ENCODE measurements around the gene RPTOR. TPM values are rescaled to one million over a fixed set of nuclear protein-coding genes. Genes with fewer than 3 reads are reported as not detected.

RPTOR gene
- total and polyA plus RNA-seq, 10 of the 15 experiments (the other 5 are each of a cell fraction or from before 2014, with no cell fraction given) = 0.18 to 32.1 (median 7.8) TPM

GRCh38 chr17:80766290-80766855 lies 221.7 kb downstream of the RPTOR start (continued):
- TF ChIP-seq REST (IDR thresholded peaks at IDR 0.05; ENCODE audit: low read depth, low read length) = no peak
- TF ChIP-seq MYB (IDR thresholded peaks at IDR 0.05; ENCODE audit: borderline replicate concordance, low read depth, low read length) = no peak
- TF ChIP-seq ELK1 (IDR thresholded peaks at IDR 0.05; ENCODE audit: low read depth, low read length) = no peak

GRCh38 chr17:80768389-80768788 lies 223.8 kb downstream of the RPTOR start:
- no peaks in the 10 kb centered on the region for H3K27me3 ChIP-seq (replicated peaks in 1 of 2; ENCODE audit: control insufficient read depth in 2 of 2, insufficient read depth in 2 of 2, low read length in 1 of 2)
- TF ChIP-seq SREBF1 (IDR thresholded peaks at IDR 0.05; ENCODE audit: low read length) = no peak
- no peak for TF ChIP-seq ATF7 (IDR thresholded peaks at IDR 0.05; ENCODE audit: low read depth)
- no peak for TF ChIP-seq MTA3 (IDR thresholded peaks at IDR 0.05; ENCODE audit: borderline replicate concordance, low read length)
- TF ChIP-seq FOXM1 (IDR thresholded peaks at IDR 0.05; ENCODE audit: low read depth, low read length) = no peak
- no peak for TF ChIP-seq STAT1 (conservative IDR thresholded peaks at IDR 0.05)
- TF ChIP-seq ATF2 (IDR thresholded peaks at IDR 0.05; ENCODE audit: low read length) = no peak
- H3K79me2 ChIP-seq (ENCODE audit: control insufficient read depth, insufficient read depth, low read length) = no peaks in the 10 kb centered on the region
- ChIA-PET SMC1A (ENCODE audit: uncharacterized antibody, unreplicated experiment) (no interaction called here), POLR2A (no interaction called here), RAD21 (ENCODE audit: unreplicated experiment) (no interaction called here), CTCF (no interaction called here)
- in situ Hi-C loops (cut with MboI) (no loop called here), intact Hi-C loops (cut with micrococcal nuclease; ENCODE audit: unreplicated experiment) (no loop called here)
- no TSS peak for BruUV-seq (replicated peaks)
- no peak overlapping the region for H2AFZ ChIP-seq (ENCODE audit: control insufficient read depth, low read depth, low read length)
- H3K36me3 ChIP-seq (ENCODE audit: control insufficient read depth in 2 of 2, insufficient read depth in 2 of 2, low read length in 1 of 2) = peaks cover 4% of the 10 kb centered on the region in 2 experiments; a peak in 3 of 4 replicates
- DNase-seq (ENCODE audit: low read depth, low spot score) (no peak), ATAC-seq (no peak), FAIRE-seq (no peak)
- WGBS (ENCODE audit: insufficient coverage, insufficient replicate concordance, low lambda C conversion rate, missing lambda C conversion rate) = 81% methylated on average over 6 of the region's 6 CpGs
- H3K4me3 ChIP-seq = no peak overlapping the region
- H4K20me1 ChIP-seq (ENCODE audit: control insufficient read depth, insufficient read depth) = no peaks in the 10 kb centered on the region
- H3K27ac ChIP-seq (ENCODE audit: control insufficient read depth, insufficient read depth) = no peak overlapping the region
- H3K4me1 ChIP-seq (ENCODE audit: control insufficient read depth, insufficient read depth, low read length) = peaks cover 14% of the 10 kb centered on the region
- no peaks in the 10 kb centered on the region for H3K9me3 ChIP-seq (replicated peaks; ENCODE audit: control insufficient read depth, insufficient read depth, low read length)
- H3K4me2 ChIP-seq (ENCODE audit: control insufficient read depth, insufficient read depth) = no peak overlapping the region
- H3K9ac ChIP-seq (ENCODE audit: control insufficient read depth, insufficient read depth, low read length) = no peak overlapping the region
